ENCODE data around the gene PHKA2. TPM values are rescaled to one million over a fixed set of nuclear protein-coding genes. Genes with fewer than 3 reads are reported as not detected.
"Not testable (repeated sequence)": the region's sequence is repeated elsewhere in the genome, so short reads cannot be mapped to it uniquely, and the experiment has no call there.

PHKA2 gene
- total and polyA plus RNA-seq, 10 of the 15 experiments (the other 5 are each of a cell fraction or from before 2014, with no cell fraction given) = 1.4 to 25.6 (median 15.4) TPM

DNA sequence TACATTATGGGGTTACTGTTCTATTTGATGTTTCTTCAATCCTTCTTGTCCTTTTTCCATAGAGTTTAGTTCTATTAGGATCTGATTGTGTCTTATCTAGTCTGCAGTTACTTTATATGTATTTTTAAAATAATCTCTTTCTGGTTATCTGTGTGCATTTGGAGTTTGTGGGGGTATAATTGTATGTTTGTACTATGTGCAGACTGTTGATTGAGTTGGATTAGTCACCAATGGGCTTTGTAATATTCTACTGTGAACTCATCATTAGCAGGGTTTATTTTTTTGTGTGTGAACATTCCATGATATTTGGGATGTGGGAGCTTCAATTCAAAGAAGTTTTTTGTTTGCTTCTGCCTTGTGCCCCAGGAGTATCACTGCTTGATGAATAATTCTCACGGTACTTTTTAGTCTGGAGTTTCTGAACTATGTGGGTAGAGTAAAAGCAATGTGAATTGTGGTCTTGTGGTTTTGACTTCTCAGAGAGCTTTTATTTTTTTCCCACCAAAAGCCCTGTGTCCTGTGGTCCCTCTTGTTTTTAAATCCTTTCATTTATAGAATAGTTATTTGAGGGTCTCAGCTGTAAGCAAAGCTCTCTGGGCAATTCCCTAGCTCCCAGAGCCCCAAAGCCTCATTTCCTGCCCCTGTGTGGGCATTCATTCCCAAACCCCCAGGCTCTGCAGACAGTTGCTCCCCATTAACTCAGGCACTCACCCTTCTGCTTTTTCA lies 127.8 kb downstream of the PHKA2 start (continued):
- no peak for TF ChIP-seq ZZZ3 (IDR thresholded peaks at IDR 0.05; ENCODE audit: control insufficient read depth, insufficient read length, low read depth)
- TF ChIP-seq, protein P1, sequence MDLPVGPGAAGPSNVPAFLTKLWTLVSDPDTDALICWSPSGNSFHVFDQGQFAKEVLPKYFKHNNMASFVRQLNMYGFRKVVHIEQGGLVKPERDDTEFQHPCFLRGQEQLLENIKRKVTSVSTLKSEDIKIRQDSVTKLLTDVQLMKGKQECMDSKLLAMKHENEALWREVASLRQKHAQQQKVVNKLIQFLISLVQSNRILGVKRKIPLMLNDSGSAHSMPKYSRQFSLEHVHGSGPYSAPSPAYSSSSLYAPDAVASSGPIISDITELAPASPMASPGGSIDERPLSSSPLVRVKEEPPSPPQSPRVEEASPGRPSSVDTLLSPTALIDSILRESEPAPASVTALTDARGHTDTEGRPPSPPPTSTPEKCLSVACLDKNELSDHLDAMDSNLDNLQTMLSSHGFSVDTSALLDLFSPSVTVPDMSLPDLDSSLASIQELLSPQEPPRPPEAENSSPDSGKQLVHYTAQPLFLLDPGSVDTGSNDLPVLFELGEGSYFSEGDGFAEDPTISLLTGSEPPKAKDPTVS (IDR thresholded peaks at IDR 0.05; ENCODE audit: low read depth, low read length) = no peak

DNA sequence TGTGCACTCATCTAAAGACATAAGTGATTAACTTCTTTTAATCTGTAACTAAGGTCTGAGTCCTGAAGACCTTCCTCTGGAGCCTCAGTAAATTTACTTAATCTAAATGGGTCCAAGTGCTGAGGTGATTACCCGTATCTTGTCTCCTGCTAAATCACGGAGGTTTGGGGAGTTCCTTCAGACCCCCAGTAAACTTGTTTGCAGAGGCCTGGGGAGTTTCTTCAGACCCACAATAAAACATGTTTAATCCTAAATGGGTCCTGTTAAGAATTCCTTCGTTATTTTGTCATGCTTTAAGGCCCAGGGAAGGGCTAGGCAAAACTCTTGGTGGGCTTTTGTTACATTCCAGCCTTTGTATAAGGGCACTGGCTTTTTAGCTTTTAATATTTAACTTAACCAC lies 136.0 kb downstream of the PHKA2 start:
- H3K4me1 ChIP-seq (ENCODE audit: control insufficient read depth, insufficient read depth, low read length); H3K27ac ChIP-seq (ENCODE audit: control insufficient read depth, insufficient read depth); H3K4me3 ChIP-seq; ATAC-seq; CTCF ChIA-PET; H3K27me3 ChIP-seq (replicated peaks in 1 of 2; ENCODE audit: control insufficient read depth in 2 of 2, insufficient read depth in 2 of 2, low read length in 1 of 2); H3K4me2 ChIP-seq (ENCODE audit: control insufficient read depth, insufficient read depth); H3K79me2 ChIP-seq (ENCODE audit: control insufficient read depth, insufficient read depth, low read length); H3K9me3 ChIP-seq (replicated peaks; ENCODE audit: control insufficient read depth, insufficient read depth, low read length); intact Hi-C loops (cut with micrococcal nuclease; ENCODE audit: unreplicated experiment); FAIRE-seq; H2AFZ ChIP-seq (ENCODE audit: control insufficient read depth, low read depth, low read length); H3K9ac ChIP-seq (ENCODE audit: control insufficient read depth, insufficient read depth, low read length); in situ Hi-C loops (cut with MboI); H3K36me3 ChIP-seq (ENCODE audit: control insufficient read depth in 2 of 2, insufficient read depth in 2 of 2, low read length in 1 of 2); H4K20me1 ChIP-seq (ENCODE audit: control insufficient read depth, insufficient read depth); BruUV-seq (replicated peaks); DNase-seq (ENCODE audit: low read depth, low spot score); RAD21 ChIA-PET (ENCODE audit: unreplicated experiment): not testable (repeated sequence)
- ChIA-PET POLR2A (interaction anchor here (1.0 kb wide), 1 partner anchor 9 kb away, joined by 3 read pairs; no protein-coding TSS in a partner anchor), SMC1A (ENCODE audit: uncharacterized antibody, unreplicated experiment) (interaction anchor here (0.6 to 1.4 kb wide), 4 partner anchors 9 to 1570 kb away, joined by 3 to 5 read pairs (median 3); no protein-coding TSS in a partner anchor)
- WGBS (ENCODE audit: insufficient coverage, insufficient replicate concordance, low lambda C conversion rate, missing lambda C conversion rate) = 67% methylated on average over 3 of the region's 3 CpGs

Small RNA genes within 50 kb of the gene (small RNA-seq; reads per million reads assigned to genes)
- gene RN7SL48P = not detected

Other genes with a start within 250 kb of the PHKA2 start
- not detected in 2 replicates for gene ADGRG2, start 138.4 kb upstream of the PHKA2 start, total RNA-seq (2014; rRNA removed)
- gene ADGRG2, start 138.4 kb upstream of the PHKA2 start, total RNA-seq (2014; rRNA removed; fragmentation: Illumina TruSeq; extraction: Trizol) = not detected in 2 replicates
- 0.03 TPM in 1 of 2 replicates, not detected in the other for gene ADGRG2, start 138.4 kb upstream of the PHKA2 start, total RNA-seq (2021)
- 0.29 and 0.36 TPM in 2 replicates for gene ADGRG2, start 138.4 kb upstream of the PHKA2 start, polyA plus RNA-seq (2011; rRNA removed)
- 0.06 TPM in 1 of 2 replicates, not detected in the other for gene ADGRG2, start 138.4 kb upstream of the PHKA2 start, polyA plus RNA-seq (2014; fragmentation: Illumina TruSeq; extraction: Trizol)
- gene ADGRG2, start 138.4 kb upstream of the PHKA2 start, polyA plus RNA-seq (2014; fragmentation: Nextera tagmentation; extraction: Ambion mirVana) = under 1 TPM; 0.02 to 0.05 TPM
- 0.03 TPM in 1 of 2 replicates, not detected in the other for gene ADGRG2, start 138.4 kb upstream of the PHKA2 start, polyA plus RNA-seq (2014; rRNA removed)
- under 1 TPM; 0.03 to 0.18 TPM for gene ADGRG2, start 138.4 kb upstream of the PHKA2 start, polyA plus RNA-seq (2016; fragmentation: Nextera tagmentation; extraction: Ambion mirVana)

Data from GM12878 (cell line).